DND-41 (cell line): Measurements from ENCODE around the gene TMEM125.

ENCODE experiments used
- CTCF ChIP-seq: IDR thresholded peaks from 2 replicates; pipeline ENCODE4 v1.5.1; 2012; ENCODE audit warnings: borderline replicate concordance, low read length, moderate library complexity, mild to moderate bottlenecking; ENCODE audit not compliant: poor library complexity, severe bottlenecking; ENCODE audit errors: extremely low read depth
- EZH2 ChIP-seq: IDR thresholded peaks from 3 replicates; pipeline ENCODE4 v1.6.1; 2012; ENCODE audit warnings: borderline replicate concordance, low read depth, mild to moderate bottlenecking, moderate library complexity, low read length, inconsistent platforms; ENCODE audit not compliant: severe bottlenecking

DNA sequence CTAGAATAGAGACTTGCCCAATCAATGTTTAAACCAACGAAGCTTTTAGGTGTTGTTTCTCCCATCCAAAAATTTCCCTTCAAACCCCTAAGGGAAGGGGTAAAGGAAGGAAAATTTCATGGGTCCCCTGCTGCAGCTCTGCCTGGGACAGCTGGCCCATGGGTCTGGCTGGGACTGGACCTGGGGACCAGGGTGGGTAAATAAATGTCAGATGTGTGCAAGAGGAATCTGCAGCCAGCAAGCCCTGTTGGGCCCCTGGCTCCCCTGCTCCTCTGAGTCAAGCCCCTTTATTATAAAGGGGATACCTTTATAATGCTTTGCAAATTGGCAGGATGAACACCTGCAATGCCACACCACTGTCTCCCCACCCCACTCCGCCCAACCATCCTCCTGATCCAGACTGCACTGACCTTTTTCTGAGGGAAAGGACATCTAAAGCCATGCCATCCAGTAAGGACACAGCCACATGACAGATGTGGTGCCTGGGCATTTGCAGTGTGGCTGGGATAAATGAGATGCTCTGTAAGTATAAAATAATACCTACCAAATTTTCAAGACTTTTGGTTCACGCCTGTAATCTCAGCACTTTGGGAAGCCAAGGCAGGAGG is 1.9 kb upstream of the TMEM125 start:
- TF ChIP-seq CTCF: no peak
- no peak for TF ChIP-seq EZH2
